PFSK-1 (cell line): Measurements from ENCODE around the gene TWIST1.

Source experiments
- FOXP2 ChIP-seq: optimal IDR thresholded peaks from 2 replicates; pipeline ENCODE3; 2011; ENCODE audit warnings: borderline replicate concordance, control low read depth, inconsistent platforms; ENCODE audit not compliant: insufficient read depth; ENCODE audit errors: extremely low read length, extremely low read depth
- POLR2AphosphoS5 ChIP-seq: IDR thresholded peaks from 2 replicates; pipeline ENCODE4 v1.6.1; 2012; ENCODE audit warnings: low read depth, mild to moderate bottlenecking, control low read depth, low read length, moderate library complexity
- REST ChIP-seq, 2 experiments: IDR thresholded peaks; 2 replicates each; pipeline versions ENCODE4 v1.6.1 to v1.8.0; 2011 to 2012; ENCODE audit warnings: low read depth in 2 of 2, low read length in 2 of 2, control low read depth in 1 of 2, inconsistent platforms in 1 of 2, mild to moderate bottlenecking in 1 of 2, moderate library complexity in 1 of 2; ENCODE audit not compliant: insufficient read depth in 1 of 2
- SIN3A ChIP-seq: IDR thresholded peaks from 2 replicates; pipeline ENCODE4 v1.6.1; 2012; ENCODE audit warnings: mild to moderate bottlenecking, low read length, moderate library complexity, borderline replicate concordance; ENCODE audit not compliant: insufficient read depth
- TAF1 ChIP-seq: IDR thresholded peaks from 2 replicates; pipeline ENCODE4 v1.6.1; 2012; ENCODE audit warnings: low read length, control low read depth, borderline replicate concordance; ENCODE audit not compliant: insufficient read depth

TWIST1 gene

GRCh38 chr7:19104811-19105210 lies 12.6 kb downstream of the TWIST1 start:
- TF ChIP-seq TAF1 (no peak), FOXP2 (no peak)

GRCh38 chr7:19102884-19103283 lies 14.6 kb downstream of the TWIST1 start:
- no peak for TF ChIP-seq TAF1
- no peak for TF ChIP-seq SIN3A
- no peak for TF ChIP-seq FOXP2
- TF ChIP-seq POLR2AphosphoS5 = no peak
- no peak for TF ChIP-seq REST (IDR thresholded peaks at IDR 0.05; ENCODE audit: insufficient read depth in 1 of 2, low read depth in 2 of 2, low read length in 2 of 2)

GRCh38 chr7:19101909-19102308 lies 15.5 kb downstream of the TWIST1 start:
- TF ChIP-seq TAF1 = no peak

- TF ChIP-seq REST (IDR thresholded peaks at IDR 0.05; ENCODE audit: insufficient read depth in 1 of 2, low read depth in 2 of 2, low read length in 2 of 2) (no peak), POLR2AphosphoS5 (no peak), FOXP2 (no peak), TAF1 (no peak), SIN3A (no peak)
Observed at GRCh38 chr7:19101472-19101871, 16.0 kb downstream of the TWIST1 start.

GRCh38 chr7:19099924-19100323 lies 17.5 kb downstream of the TWIST1 start:
- TF ChIP-seq TAF1 (no peak), REST (IDR thresholded peaks at IDR 0.05; ENCODE audit: insufficient read depth in 1 of 2, low read depth in 2 of 2, low read length in 2 of 2) (no peak), POLR2AphosphoS5 (no peak), FOXP2 (no peak), SIN3A (no peak)

GRCh38 chr7:19099194-19099593 lies 18.2 kb downstream of the TWIST1 start:
- TF ChIP-seq POLR2AphosphoS5 (no peak), TAF1 (no peak), REST (IDR thresholded peaks at IDR 0.05; ENCODE audit: insufficient read depth in 1 of 2, low read depth in 2 of 2, low read length in 2 of 2) (no peak)
